ENCODE measurements around the gene DMXL2. TPM values are rescaled to one million over a fixed set of nuclear protein-coding genes. Genes with fewer than 3 reads are reported as not detected.

The DMXL2 gene
- total RNA-seq, 4 donors from 2014 or later = 17.5 to 111 (median 29.1) TPM

- WGBS, 2 donors (ENCODE audit: low coverage in 1 of 2) = 49 to 92% methylated on average over 2 of the region's 2 CpGs
- TF ChIP-seq POLR2A (IDR thresholded peaks at IDR 0.05) (no peak), EP300 (IDR thresholded peaks at IDR 0.05) (no peak), POLR2AphosphoS5 (IDR thresholded peaks at IDR 0.05) (no peak), CTCF (IDR thresholded peaks at IDR 0.05) (no peak)
- Histone ChIP-seq H3K27ac (no peak overlapping the region), H3K27me3 (no peaks in the 10 kb centered on the region), H3K36me3 (peaks cover 0 to 35% of the 10 kb centered on the region in 2 donors), H3K4me3 (no peak overlapping the region), H3K4me1 (no peaks in the 10 kb centered on the region), H3K9me3 (no peaks in the 10 kb centered on the region)
- ATAC-seq = no peak
Measured at GRCh38 chr15:51493892-51494291, 128.7 kb downstream of the DMXL2 start.

- no peaks in the 10 kb centered on the region for H3K9me3 ChIP-seq
- TF ChIP-seq POLR2A (IDR thresholded peaks at IDR 0.05) (no peak), CTCF (IDR thresholded peaks at IDR 0.05) (no peak), EP300 (IDR thresholded peaks at IDR 0.05) (no peak), POLR2AphosphoS5 (IDR thresholded peaks at IDR 0.05) (no peak)
- peaks cover 0 to 35% of the 10 kb centered on the region in 2 donors for H3K36me3 ChIP-seq
- no peak overlapping the region for H3K27ac ChIP-seq
- WGBS, 2 donors (ENCODE audit: low coverage in 1 of 2) = 76 to 81% methylated on average over 4 of the region's 4 CpGs
- no peaks in the 10 kb centered on the region for H3K27me3 ChIP-seq
- H3K4me3 ChIP-seq = no peak overlapping the region
- no peak for ATAC-seq
- no peaks in the 10 kb centered on the region for H3K4me1 ChIP-seq
Measured at GRCh38 chr15:51492528-51492927, 130.0 kb downstream of the DMXL2 start.

GRCh38 chr15:51491941-51492340 lies 130.6 kb downstream of the DMXL2 start:
- TF ChIP-seq POLR2A (IDR thresholded peaks at IDR 0.05) (no peak), POLR2AphosphoS5 (IDR thresholded peaks at IDR 0.05) (no peak), CTCF (IDR thresholded peaks at IDR 0.05) (no peak), EP300 (IDR thresholded peaks at IDR 0.05) (no peak)
- WGBS, 2 donors (ENCODE audit: low coverage in 1 of 2) = 91 to 100% methylated on average over 3 to 5 of the region's 5 CpGs
- Histone ChIP-seq H3K9me3 (no peaks in the 10 kb centered on the region), H3K27me3 (no peaks in the 10 kb centered on the region), H3K36me3 (peaks cover 0 to 41% of the 10 kb centered on the region in 2 donors), H3K27ac (no peak overlapping the region), H3K4me1 (no peaks in the 10 kb centered on the region), H3K4me3 (no peak overlapping the region)
- ATAC-seq = no peak

- H3K36me3 ChIP-seq = peaks cover 3 to 74% of the 10 kb centered on the region in 2 donors
- no peak for ATAC-seq
- H3K4me3 ChIP-seq = no peak overlapping the region
- no peaks in the 10 kb centered on the region for H3K27me3 ChIP-seq
- H3K4me1 ChIP-seq = no peaks in the 10 kb centered on the region
- no peak for TF ChIP-seq POLR2AphosphoS5 (IDR thresholded peaks at IDR 0.05)
- no peak for TF ChIP-seq CTCF (IDR thresholded peaks at IDR 0.05)
- TF ChIP-seq EP300 (IDR thresholded peaks at IDR 0.05) = no peak
- no peak for TF ChIP-seq POLR2A (IDR thresholded peaks at IDR 0.05)
- peaks cover 0 to 33% (median 0%) of the 10 kb centered on the region in 3 donors for H3K9me3 ChIP-seq
- H3K27ac ChIP-seq = no peak overlapping the region
- WGBS, 2 donors (ENCODE audit: low coverage in 1 of 2) = 90% methylated on average over 1 of the region's 1 CpG; no CpG with 5 or more reads in 1 of the 2 donors
Measured at GRCh38 chr15:51484781-51485180, 137.8 kb downstream of the DMXL2 start.

- H3K4me3 ChIP-seq = no peak overlapping the region
- TF ChIP-seq EP300 (IDR thresholded peaks at IDR 0.05) (no peak), POLR2AphosphoS5 (IDR thresholded peaks at IDR 0.05) (no peak), CTCF (IDR thresholded peaks at IDR 0.05) (no peak), POLR2A (IDR thresholded peaks at IDR 0.05) (no peak)
- WGBS, 2 donors (ENCODE audit: low coverage in 1 of 2) = 100% methylated on average over 1 of the region's 3 CpGs
- no peaks in the 10 kb centered on the region for H3K27me3 ChIP-seq
- no peaks in the 10 kb centered on the region for H3K4me1 ChIP-seq
- no peak overlapping the region for H3K27ac ChIP-seq
- peaks cover 3 to 67% of the 10 kb centered on the region in 2 donors for H3K36me3 ChIP-seq
- ATAC-seq = no peak
- peaks cover 0 to 33% (median 0%) of the 10 kb centered on the region in 3 donors for H3K9me3 ChIP-seq
Measured at GRCh38 chr15:51483985-51484384, 138.6 kb downstream of the DMXL2 start.
